Uterus (tissue), 2 donors: ENCODE measurements around the gene KRTAP2-4.
"Not testable (repeated sequence)": the region's sequence is repeated elsewhere in the genome, so short reads cannot be mapped to it uniquely, and the experiment has no call there.

Experiments used
- CTCF ChIP-seq, 4 experiments: fragments of 200-600 bp in 2 of 4; fragments of 450-650 bp in 2 of 4; sonication (generic) in 2 of 4; IDR thresholded peaks; one replicate each; pipeline ENCODE4 v1.5.1; 2016 to 2019; ENCODE audit warnings: antibody characterized with exemption in 4 of 4, mild to moderate bottlenecking in 2 of 4, moderate library complexity in 1 of 4
- POLR2A ChIP-seq, 2 donors: fragments of 450-650 bp; IDR thresholded peaks; one replicate each; pipeline ENCODE4 v1.6.1; 2016; ENCODE audit warnings: antibody characterized with exemption in 2 of 2, mild to moderate bottlenecking in 1 of 2, moderate library complexity in 1 of 2

- TF ChIP-seq POLR2A, CTCF (IDR thresholded peaks at IDR 0.05): not testable (repeated sequence)
Observed at GRCh38 chr17:41108728-41109386, 43.2 kb upstream of the KRTAP2-4 start.
